ENCODE measurements around the gene SENP3. TPM values are rescaled to one million over a fixed set of nuclear protein-coding genes. Genes with fewer than 3 reads are reported as not detected.

SENP3 gene
- total and polyA plus RNA-seq, 3 donors from 2014 or later: 77.4 to 108 (median 83.5) TPM

- Histone ChIP-seq H3K9me3 (no peaks in the 10 kb centered on the region), H3K36me3 (ENCODE audit: low read depth, missing control alignments) (no peaks in the 10 kb centered on the region)
These were observed 14.8 kb downstream of the SENP3 start for GRCh38 chr17:7576432-7576937.

GRCh38 chr17:7577327-7578199 lies 15.8 kb downstream of the SENP3 start:
- Histone ChIP-seq H3K9me3 (no peaks in the 10 kb centered on the region), H3K27ac (no peak overlapping the region), H3K4me3 (no peak overlapping the region), H3K4me1 (peaks cover 32% of the 10 kb centered on the region), H3K27me3 (no peaks in the 10 kb centered on the region), H3K36me3 (ENCODE audit: low read depth, missing control alignments) (no peaks in the 10 kb centered on the region)
- 77 to 80% methylated on average over 12 to 17 of the region's 17 CpGs for WGBS, 2 donors
- DNase-seq: no peak
- intact Hi-C loops (cut with DNase I; ENCODE audit: low total_unique reads): no loop called here
- TF ChIP-seq POLR2A (IDR thresholded peaks at IDR 0.05): no peak
- TF ChIP-seq CTCF (IDR thresholded peaks at IDR 0.05): no peak

More at GRCh38 chr17:7576432-7576937, 14.8 kb downstream of the SENP3 start:
- 78 to 81% methylated on average over 10 to 14 of the region's 14 CpGs for WGBS, 2 donors
- TF ChIP-seq CTCF (IDR thresholded peaks at IDR 0.05) (no peak), POLR2A (IDR thresholded peaks at IDR 0.05) (no peak)
- intact Hi-C loops (cut with DNase I; ENCODE audit: low total_unique reads): no loop called here
- H3K4me1 ChIP-seq: peaks cover 25% of the 10 kb centered on the region
- no peaks in the 10 kb centered on the region for H3K27me3 ChIP-seq
- no peak for DNase-seq
- H3K27ac ChIP-seq: no peak overlapping the region
- H3K4me3 ChIP-seq: no peak overlapping the region

- Histone ChIP-seq H3K4me3 (peak within 1 kb of the TSS in 1 of 2 donors; percentile 13), H3K36me3 (ENCODE audit: low read depth, missing control alignments) (no peaks in the 10 kb centered on the region), H3K27me3 (no peaks in the 10 kb centered on the region), H3K27ac (peak within 1 kb of the TSS; percentile 39 to 72), H3K4me1 (peaks cover 35% of the 10 kb centered on the region), H3K9me3 (no peaks in the 10 kb centered on the region)
- DNase-seq: peak; percentile 45
- intact Hi-C loops (cut with DNase I; ENCODE audit: low total_unique reads): no loop called here
- TF ChIP-seq CTCF (IDR thresholded peaks at IDR 0.05) (no peak), POLR2A (IDR thresholded peaks at IDR 0.05) (no peak)
- 30 to 33% methylated on average over 7 of the region's 7 CpGs for WGBS, 2 donors
These were observed 17.5 kb downstream of the SENP3 start, which contains the start of gene CD68 for GRCh38 chr17:7579001-7579833. CD68 (plus strand) TSS chr17:7579638; CDS start chr17:7579678, 40 bp downstream.

GRCh38 chr17:7579834-7580603 lies 18.3 kb downstream of the SENP3 start:
- H3K27me3 ChIP-seq: no peaks in the 10 kb centered on the region
- intact Hi-C loops (cut with DNase I; ENCODE audit: low total_unique reads): no loop called here
- no peaks in the 10 kb centered on the region for H3K9me3 ChIP-seq
- WGBS, 2 donors: 75% methylated on average over 10 to 12 of the region's 12 CpGs
- H3K4me3 ChIP-seq: peak overlapping the region in 1 of 2 donors; percentile 13
- H3K4me1 ChIP-seq: peaks cover 36% of the 10 kb centered on the region
- no peak for DNase-seq
- H3K27ac ChIP-seq: peak overlapping the region; percentile 39 to 72
- no peak for TF ChIP-seq CTCF (IDR thresholded peaks at IDR 0.05)
- no peak for TF ChIP-seq POLR2A (IDR thresholded peaks at IDR 0.05)
- H3K36me3 ChIP-seq (ENCODE audit: low read depth, missing control alignments): no peaks in the 10 kb centered on the region

Measured in testis (tissue), 3 donors.